Smooth muscle cell (in vitro differentiated cells): ENCODE data around the gene PNMA6F. TPM values are rescaled to one million over a fixed set of nuclear protein-coding genes. Genes with fewer than 3 reads are reported as not detected.
"Not testable (repeated sequence)": the region's sequence is repeated elsewhere in the genome, so short reads cannot be mapped to it uniquely, and the experiment has no call there.

Experiments used
- DNase-seq: peaks from one replicate; lab custom pipeline; 2025; ENCODE audit not compliant: unreplicated experiment; lab: John Stamatoyannopoulos, UW
- H2AFZ ChIP-seq: fragments of 200-600 bp; sonication (generic); 2 replicates; pipeline ENCODE4 v1.6.0; 2016; ENCODE audit warnings: antibody characterized with exemption, low read depth, mild to moderate bottlenecking
- H3F3A ChIP-seq: fragments of 200-600 bp; sonication (generic); 2 replicates; pipeline ENCODE4 v1.6.0; 2017; ENCODE audit warnings: antibody characterized with exemption, low read depth
- H3K27ac ChIP-seq: fragments of 200-600 bp; sonication (generic); 2 replicates; pipeline ENCODE4 v1.5.1; 2016; ENCODE audit warnings: low read depth, mild to moderate bottlenecking
- H3K27me3 ChIP-seq: fragments of 200-600 bp; sonication (generic); 2 replicates; pipeline ENCODE4 v1.6.1; 2016; ENCODE audit warnings: low read depth, mild to moderate bottlenecking
- H3K36me3 ChIP-seq: fragments of 200-600 bp; sonication (generic); 2 replicates; pipeline ENCODE4 v1.5.1; 2016; ENCODE audit warnings: low read depth
- H3K4me1 ChIP-seq: fragments of 200-600 bp; sonication (generic); 2 replicates; pipeline ENCODE4 v1.5.1; 2016; ENCODE audit warnings: low read depth
- H3K4me2 ChIP-seq: fragments of 200-600 bp; sonication (generic); 2 replicates; pipeline ENCODE4 v1.6.0; 2016; ENCODE audit warnings: mild to moderate bottlenecking
- H3K4me3 ChIP-seq: fragments of 200-600 bp; sonication (generic); 2 replicates; pipeline ENCODE4 v1.5.1; 2016; ENCODE audit warnings: mild to moderate bottlenecking
- H3K79me2 ChIP-seq: fragments of 200-600 bp; sonication (generic); 2 replicates; pipeline ENCODE4 v1.6.0; 2016; ENCODE audit warnings: low read depth, mild to moderate bottlenecking
- H3K9ac ChIP-seq: fragments of 200-600 bp; sonication (generic); 2 replicates; pipeline ENCODE4 v1.6.0; 2016; ENCODE audit warnings: low read depth
- H3K9me3 ChIP-seq: fragments of 200-600 bp; sonication (generic); replicated peaks from 2 replicates; pipeline ENCODE4 v1.5.1; 2016; ENCODE audit warnings: low read depth
- H4K20me1 ChIP-seq: fragments of 200-600 bp; sonication (generic); 2 replicates; pipeline ENCODE4 v1.6.0; 2016; ENCODE audit warnings: low read depth
- WGBS: methylation state at CpG from one replicate; pipeline ENCODE4 v1.1.7; 2016; ENCODE audit warnings: low lambda C conversion rate; 5-methylcytosine and 5-hydroxymethylcytosine counted together
- polyA plus RNA-seq: library from polyadenylated mRNA; unstranded; fragments of >200 nt; fragmentation: Nextera tagmentation; extraction: Ambion mirVana; gene quantifications from 2 replicates; pipeline ENCODE4 v1.2.1, GENCODE V29; 2016
- total RNA-seq: library from RNA; depleted of rRNA; stranded (reverse); fragments of >200 nt; gene quantifications from 2 replicates; pipeline ENCODE4 v1.2.3, GENCODE V29; 2014
- TF ChIP-seq, protein P1 (sequence below): fragments of 200-600 bp; sonication (generic); IDR thresholded peaks from 2 replicates; pipeline ENCODE4 v1.5.1; 2017; ENCODE audit warnings: borderline replicate concordance, mild to moderate bottlenecking, antibody characterized with exemption; ENCODE audit not compliant: insufficient read depth, poor library complexity, severe bottlenecking

The PNMA6F gene
- total and polyA plus RNA-seq, 2 experiments from 2014 or later = not detected

DNA sequence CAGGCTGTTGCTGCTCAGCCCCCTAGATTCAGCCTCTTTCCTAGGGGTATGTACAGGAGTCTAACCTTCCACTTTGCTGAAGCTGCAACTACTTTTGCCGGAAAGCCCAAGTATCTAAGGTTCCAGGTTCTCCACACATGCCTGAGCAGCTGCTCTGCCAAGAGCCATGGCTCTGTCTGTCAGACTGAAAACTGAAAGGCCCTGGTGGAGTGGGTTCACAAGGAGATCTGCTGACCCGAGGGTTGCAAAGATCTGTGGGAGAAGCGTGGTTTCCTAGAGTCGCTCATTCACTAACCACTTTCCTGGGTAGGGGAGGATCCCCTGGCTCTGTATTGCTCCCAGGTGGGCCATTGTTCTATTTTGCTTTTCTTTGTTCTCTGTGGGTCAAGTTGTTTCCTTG is 6.0 kb upstream of the PNMA6F start:
- 83% methylated on average over 4 of the region's 4 CpGs for WGBS
- no peaks in the 10 kb centered on the region for H3F3A ChIP-seq
- H3K36me3 ChIP-seq = no peaks in the 10 kb centered on the region
- H3K27me3 ChIP-seq = peaks cover 3% of the 10 kb centered on the region
- no peak overlapping the region for H2AFZ ChIP-seq
- no peaks in the 10 kb centered on the region for H4K20me1 ChIP-seq
- no peak overlapping the region for H3K4me2 ChIP-seq
- no peaks in the 10 kb centered on the region for H3K9me3 ChIP-seq
- TF ChIP-seq, protein P1, sequence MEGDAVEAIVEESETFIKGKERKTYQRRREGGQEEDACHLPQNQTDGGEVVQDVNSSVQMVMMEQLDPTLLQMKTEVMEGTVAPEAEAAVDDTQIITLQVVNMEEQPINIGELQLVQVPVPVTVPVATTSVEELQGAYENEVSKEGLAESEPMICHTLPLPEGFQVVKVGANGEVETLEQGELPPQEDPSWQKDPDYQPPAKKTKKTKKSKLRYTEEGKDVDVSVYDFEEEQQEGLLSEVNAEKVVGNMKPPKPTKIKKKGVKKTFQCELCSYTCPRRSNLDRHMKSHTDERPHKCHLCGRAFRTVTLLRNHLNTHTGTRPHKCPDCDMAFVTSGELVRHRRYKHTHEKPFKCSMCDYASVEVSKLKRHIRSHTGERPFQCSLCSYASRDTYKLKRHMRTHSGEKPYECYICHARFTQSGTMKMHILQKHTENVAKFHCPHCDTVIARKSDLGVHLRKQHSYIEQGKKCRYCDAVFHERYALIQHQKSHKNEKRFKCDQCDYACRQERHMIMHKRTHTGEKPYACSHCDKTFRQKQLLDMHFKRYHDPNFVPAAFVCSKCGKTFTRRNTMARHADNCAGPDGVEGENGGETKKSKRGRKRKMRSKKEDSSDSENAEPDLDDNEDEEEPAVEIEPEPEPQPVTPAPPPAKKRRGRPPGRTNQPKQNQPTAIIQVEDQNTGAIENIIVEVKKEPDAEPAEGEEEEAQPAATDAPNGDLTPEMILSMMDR = no peak
- no peak overlapping the region for H3K27ac ChIP-seq
- H3K79me2 ChIP-seq = no peaks in the 10 kb centered on the region
- no peak overlapping the region for H3K9ac ChIP-seq
- no peaks in the 10 kb centered on the region for H3K4me1 ChIP-seq
- DNase-seq = no peak
- no peak overlapping the region for H3K4me3 ChIP-seq

DNA sequence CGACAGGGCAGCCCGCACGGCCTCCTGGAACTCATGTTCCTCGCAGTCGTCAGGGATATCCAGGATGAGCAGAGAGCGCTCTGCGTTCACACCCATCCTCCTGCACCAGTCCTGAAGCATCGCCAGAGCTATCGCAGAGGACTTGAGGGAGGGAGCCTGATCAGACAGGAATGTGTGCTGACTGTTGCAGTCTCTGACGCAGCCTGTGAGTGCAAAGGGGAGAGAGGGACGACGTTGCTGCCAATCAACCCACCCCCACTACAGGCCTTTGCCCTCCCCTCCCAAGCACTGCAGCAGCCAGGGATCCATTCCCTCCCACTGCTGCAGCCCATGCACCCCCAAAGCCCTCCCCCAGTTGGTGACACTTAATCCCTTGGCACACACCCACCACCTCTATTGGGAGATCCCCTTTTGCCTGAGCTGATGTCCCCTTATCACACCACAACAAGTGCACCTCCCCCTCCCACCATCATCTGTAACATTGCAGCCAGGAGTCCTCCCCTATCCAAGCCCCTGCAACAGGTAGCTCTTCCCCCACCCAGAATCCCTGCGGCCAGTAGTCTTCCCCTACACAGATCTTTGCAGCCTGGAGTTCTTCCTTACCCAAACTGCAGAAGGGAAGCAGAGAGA is 897 bp downstream of the PNMA6F start:
- H2AFZ ChIP-seq = no peak overlapping the region
- no peaks in the 10 kb centered on the region for H3K79me2 ChIP-seq
- H3K4me3 ChIP-seq = no peak overlapping the region
- H3K4me2 ChIP-seq = no peak overlapping the region
- H3K4me1 ChIP-seq = no peaks in the 10 kb centered on the region
- DNase-seq = no peak
- no peaks in the 10 kb centered on the region for H3K36me3 ChIP-seq
- H3K27me3 ChIP-seq = no peaks in the 10 kb centered on the region
- no peaks in the 10 kb centered on the region for H3F3A ChIP-seq
- H3K9ac ChIP-seq = no peak overlapping the region
- WGBS = 64% methylated on average over 6 of the region's 13 CpGs
- H4K20me1 ChIP-seq = no peaks in the 10 kb centered on the region
- TF ChIP-seq, protein P1 = no peak
- no peak overlapping the region for H3K27ac ChIP-seq
- H3K9me3 ChIP-seq = no peaks in the 10 kb centered on the region

GRCh38 chrX:153320047-153320443 is 1.5 kb downstream of the PNMA6F start:
- not testable (repeated sequence) for H3K27me3 ChIP-seq, H3K4me3 ChIP-seq, H3K9ac ChIP-seq, H3F3A ChIP-seq, H3K27ac ChIP-seq, H3K4me1 ChIP-seq, H3K36me3 ChIP-seq, H3K79me2 ChIP-seq, H2AFZ ChIP-seq, H4K20me1 ChIP-seq, H3K9me3 ChIP-seq, DNase-seq, H3K4me2 ChIP-seq
- 100% methylated on average over 1 of the region's 1 CpG for WGBS

DNA sequence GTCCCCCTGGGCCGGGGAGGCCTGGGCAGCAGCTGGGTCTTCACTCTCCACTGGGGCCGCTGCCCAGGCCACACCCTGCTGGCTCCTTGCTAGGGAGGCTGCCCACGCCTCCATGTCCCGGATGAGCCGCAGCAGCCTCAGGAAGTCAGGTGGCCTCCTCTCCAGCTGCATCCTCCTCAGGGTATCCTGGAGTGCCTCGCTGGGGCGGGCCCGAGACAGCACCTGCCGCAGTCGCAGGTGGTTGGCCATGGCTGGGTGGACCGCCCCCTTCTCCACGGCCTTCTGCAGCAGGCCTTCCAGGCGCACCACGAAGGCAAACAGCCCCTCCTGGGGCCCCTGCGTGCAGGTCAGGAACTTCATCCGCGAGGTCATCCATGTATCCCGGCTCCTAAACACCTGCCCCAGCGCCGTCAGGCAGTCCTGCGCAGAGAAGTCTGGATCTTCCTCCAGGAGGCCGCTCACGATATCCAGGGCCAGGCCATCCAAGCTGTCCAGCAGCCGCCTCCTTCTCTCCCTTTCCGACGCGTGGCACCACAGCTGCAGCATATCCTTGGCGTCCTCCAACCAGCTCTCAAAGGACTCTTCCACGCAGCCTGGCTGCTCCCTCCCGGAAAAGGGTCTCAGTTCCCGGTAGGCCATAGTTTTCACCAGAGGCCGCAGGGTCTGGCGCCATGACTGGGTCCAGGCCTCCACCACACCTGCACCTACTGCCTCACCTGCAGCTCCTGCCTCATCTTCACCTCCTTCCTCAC is 2.1 kb downstream of the PNMA6F start:
- Histone ChIP-seq H4K20me1 (no peaks in the 10 kb centered on the region), H3K79me2 (no peaks in the 10 kb centered on the region), H3K4me1 (no peaks in the 10 kb centered on the region), H3K4me3 (no peak overlapping the region), H2AFZ (no peak overlapping the region), H3K27ac (no peak overlapping the region), H3K9ac (no peak overlapping the region), H3F3A (no peaks in the 10 kb centered on the region), H3K9me3 (no peaks in the 10 kb centered on the region), H3K27me3 (no peaks in the 10 kb centered on the region), H3K4me2 (no peak overlapping the region), H3K36me3 (no peaks in the 10 kb centered on the region)
- 89% methylated on average over 30 of the region's 33 CpGs for WGBS
- TF ChIP-seq, protein P1 = no peak
- no peak for DNase-seq
